COLO668 (cell line): ENCODE results near the gene DRC7.

Experiments
- DNase-seq: peaks from one replicate; lab custom pipeline; 2025; ENCODE audit not compliant: unreplicated experiment; lab: John Stamatoyannopoulos, UW

The DRC7 gene, protein sequence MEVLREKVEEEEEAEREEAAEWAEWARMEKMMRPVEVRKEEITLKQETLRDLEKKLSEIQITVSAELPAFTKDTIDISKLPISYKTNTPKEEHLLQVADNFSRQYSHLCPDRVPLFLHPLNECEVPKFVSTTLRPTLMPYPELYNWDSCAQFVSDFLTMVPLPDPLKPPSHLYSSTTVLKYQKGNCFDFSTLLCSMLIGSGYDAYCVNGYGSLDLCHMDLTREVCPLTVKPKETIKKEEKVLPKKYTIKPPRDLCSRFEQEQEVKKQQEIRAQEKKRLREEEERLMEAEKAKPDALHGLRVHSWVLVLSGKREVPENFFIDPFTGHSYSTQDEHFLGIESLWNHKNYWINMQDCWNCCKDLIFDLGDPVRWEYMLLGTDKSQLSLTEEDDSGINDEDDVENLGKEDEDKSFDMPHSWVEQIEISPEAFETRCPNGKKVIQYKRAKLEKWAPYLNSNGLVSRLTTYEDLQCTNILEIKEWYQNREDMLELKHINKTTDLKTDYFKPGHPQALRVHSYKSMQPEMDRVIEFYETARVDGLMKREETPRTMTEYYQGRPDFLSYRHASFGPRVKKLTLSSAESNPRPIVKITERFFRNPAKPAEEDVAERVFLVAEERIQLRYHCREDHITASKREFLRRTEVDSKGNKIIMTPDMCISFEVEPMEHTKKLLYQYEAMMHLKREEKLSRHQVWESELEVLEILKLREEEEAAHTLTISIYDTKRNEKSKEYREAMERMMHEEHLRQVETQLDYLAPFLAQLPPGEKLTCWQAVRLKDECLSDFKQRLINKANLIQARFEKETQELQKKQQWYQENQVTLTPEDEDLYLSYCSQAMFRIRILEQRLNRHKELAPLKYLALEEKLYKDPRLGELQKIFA

DNA sequence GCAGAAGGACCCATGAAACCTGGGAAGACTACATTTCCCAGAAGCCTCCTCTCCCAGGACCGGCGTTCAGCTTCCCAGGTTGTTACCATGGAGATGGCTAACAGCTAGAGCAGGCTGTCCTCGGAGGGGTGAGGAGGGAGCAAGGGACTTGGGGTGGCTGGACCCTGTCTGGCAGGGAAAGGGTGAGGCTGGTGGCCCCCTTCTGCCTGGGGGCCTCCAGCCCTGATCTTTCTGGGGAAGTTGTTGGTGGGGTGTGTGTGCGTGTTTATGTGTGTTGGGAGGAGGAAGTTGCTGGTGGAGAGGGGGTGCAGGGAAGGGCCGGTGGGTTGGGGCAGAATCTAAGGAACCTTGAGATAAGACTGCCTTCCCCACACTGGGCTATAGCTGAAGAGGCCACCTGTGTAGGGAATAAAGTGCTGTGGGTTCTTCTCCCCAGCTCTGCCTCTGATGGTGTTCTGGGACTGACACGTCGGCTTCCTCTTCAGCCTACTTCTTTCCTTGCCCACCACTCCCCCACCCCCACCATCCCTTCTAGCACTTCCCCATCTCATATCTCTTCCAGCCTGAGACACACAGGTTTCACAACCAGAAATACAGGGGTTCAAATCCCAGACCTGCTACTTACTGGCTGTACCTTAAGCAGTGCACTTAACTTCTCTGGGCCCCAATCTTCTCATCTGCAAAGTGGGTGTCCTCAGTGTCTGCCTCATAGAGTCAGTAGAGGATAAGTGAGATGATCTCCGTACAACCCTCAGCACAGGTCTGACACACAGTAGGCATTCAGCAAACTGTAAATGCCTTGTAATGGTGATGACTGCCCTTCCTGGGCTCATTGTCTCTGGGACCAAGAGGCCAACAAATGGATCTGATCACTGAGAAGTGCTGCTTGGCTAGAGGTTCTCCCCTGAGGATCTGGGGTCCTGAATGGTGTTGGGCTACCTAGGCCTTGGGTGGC lies at the start of gene DRC7:
TSS of gene DRC7 (plus strand) at position 82 of the 955 bp plus-strand sequence. CDS start 3,144 bp downstream, outside the sequence.
- peak; percentile 63 for DNase-seq

DNA sequence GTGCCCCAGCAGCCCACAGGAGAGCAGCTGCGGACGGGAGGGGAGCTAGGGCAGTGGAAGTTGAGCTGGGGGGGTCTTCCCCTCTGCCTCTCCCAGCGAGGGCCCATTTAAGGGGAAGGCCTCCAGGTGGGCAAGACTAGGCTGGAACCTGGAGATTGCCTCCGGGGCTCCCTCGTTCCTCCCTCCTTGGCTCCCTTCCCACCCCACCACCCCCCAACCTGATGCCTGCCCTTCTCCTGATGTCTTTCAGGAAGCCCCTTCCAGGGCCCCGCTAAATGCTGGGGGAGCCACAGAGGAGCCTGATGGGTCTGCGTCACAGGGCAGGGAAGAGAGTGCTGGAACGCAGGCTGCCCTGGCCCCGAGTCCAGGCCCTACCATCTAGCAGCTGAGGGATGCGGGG lies 49.4 kb upstream of the DRC7 start:
- no peak for DNase-seq

DNA sequence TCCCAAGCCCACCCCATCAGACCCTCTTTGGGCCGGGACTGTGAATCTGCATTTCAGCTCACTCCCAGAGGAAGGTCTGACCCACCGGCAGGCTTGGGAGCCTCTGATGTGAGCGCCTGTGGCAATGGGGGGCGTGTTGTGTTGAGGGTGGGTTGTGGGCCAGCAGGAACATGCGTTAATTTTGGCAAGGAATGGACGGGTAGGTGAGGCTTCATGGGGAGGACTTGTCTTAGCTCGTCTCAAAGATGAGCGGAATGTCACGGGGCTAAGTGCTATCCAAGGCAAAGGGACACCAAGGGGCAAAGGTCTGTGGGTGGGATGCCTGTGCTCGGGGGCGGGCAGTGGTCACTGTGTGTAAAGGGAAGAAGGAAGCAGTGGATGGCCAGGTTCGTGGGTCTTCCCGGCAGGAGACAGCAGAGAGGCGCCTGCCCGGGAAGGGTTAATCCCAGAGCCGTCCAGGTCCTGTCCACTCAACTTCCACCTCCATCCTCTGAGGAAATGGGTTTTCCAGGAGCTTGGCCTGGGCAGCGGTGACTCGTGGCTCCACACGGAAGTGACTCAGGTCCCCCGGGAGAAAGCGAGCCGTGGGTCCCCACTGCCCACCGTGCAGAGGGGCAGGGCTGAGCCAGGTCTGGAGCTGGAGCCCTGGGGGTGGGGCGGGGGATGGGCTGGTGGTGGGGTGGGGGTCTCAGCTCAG lies 48.8 kb upstream of the DRC7 start:
- no peak for DNase-seq

DNA sequence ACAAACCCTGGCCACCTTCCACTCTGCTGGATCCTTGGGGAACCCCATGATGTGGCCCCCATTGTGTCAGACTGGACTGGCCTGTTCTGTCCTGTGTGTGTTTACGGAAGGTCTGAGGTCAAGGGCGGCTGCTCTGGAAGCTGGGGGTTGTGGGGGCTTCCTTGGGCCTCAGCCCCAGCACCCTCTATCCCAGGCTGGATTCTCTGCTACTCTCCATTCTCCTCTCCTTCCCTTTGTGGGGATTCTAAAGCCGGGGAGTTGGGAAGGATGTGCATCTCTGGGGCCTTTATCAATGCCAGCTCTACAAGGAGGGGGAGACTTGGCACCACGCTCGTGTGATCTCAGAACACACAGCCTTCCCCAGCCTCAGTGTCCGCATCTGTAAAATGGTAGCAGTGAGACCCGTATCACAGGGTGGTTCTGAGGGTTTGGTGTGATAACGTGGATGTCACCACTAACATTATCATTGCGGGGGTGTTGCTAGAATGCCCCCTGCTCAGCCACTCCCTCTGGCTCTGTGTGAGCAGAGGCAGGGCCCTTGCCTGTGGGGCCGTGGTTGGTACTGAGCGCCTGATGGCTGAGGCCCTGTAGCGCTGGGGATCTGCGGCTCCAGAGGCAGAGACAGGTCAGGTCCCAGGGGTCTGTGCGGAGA lies 48.1 kb upstream of the DRC7 start:
- DNase-seq: no peak

DNA sequence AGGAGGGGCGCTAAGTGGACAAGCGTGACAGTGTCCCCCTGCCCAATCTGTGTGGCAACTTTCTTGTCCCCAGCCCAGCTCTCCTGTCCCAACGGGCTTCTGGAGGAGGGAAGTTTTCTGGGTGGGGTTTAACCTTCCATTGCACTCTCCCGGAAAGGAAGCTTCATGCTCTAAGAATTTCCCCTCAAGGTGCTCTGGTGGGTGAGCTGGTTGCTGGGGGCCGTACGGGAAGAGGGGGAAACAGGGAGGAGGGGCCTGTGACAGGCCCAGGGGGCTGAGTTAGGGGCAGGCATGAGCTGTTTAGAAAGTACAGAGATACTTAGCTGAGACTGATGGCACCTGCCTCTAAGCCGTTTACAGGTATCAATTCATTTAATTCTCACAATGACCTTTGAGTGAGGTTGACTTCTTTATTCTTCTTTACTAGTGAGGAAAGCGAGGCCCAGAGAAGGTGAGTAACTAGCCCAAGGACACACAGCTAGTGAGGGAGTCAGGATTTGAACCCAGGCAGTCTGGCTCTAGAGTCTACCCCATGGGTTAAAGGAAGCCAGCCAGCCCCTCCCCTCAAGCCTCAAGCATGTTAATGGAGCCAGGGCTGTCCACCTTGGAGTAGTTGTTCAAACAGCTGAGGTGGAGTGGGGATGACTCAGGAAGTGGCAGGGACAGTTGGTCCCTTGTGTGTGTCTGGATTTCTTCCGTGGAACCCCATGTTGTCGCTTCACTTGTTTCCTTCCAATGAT lies 47.3 kb upstream of the DRC7 start:
- no peak for DNase-seq

DNA sequence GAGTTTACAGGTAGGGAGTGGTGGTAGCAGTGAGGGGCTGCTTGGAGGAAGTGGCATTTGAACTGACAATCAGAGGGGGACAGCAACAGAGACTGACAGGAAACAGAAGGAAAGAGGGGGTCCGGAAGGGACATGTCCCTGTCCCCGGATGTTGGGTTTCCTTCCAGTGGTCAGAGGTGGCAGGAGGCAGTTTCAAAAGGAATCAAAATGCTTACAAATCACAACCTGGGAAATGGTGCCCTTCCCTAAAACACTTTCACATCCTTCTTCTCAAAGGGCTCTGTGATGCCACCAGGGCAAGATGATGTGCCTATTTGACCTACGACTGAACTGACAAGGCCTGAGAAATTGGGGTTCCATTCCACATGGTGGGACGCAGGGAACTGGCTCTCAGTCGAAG lies 46.5 kb upstream of the DRC7 start:
- DNase-seq: no peak

DNA sequence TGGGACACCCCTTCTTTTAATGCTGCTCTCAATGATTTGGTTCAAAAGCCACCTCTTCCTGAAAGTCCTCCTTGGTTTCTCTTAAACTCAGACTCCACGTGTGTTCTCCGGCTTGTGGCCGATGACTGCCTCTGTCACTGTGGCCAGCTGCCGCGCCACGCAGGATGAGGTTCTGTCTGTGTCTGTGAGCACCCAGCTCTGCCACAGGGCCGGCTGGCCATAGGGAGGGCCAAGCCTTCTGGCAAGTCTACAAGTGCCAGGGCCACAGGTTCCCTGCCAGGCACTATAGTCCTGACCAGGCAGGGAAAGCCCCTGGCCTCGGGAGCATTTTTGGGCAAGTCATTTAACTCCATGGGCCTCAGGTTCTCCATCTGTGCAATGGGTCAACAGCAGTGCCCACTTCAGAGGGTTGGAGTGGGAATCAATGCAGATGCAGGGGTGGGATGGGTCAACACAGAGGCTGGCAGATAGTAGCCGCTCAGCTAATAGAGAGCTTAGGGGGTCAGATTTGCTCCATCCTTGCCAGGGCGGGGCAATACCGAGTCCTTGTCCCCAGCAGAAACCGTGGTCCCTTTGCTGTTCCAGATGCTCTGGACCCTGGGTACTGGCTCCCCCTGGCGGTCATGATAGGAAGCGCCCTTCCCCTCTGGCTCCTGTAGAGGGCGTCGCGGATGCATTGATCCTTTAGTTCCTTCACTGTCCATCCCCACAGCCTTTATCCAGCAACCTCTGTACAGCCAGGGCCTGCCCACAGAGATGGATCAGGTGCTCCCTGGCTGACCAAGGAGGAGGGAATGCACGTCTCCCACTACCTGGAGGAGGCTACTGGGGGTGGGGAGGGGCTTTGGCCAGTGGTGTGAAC lies 45.8 kb upstream of the DRC7 start:
- DNase-seq: peak; percentile 79

DNA sequence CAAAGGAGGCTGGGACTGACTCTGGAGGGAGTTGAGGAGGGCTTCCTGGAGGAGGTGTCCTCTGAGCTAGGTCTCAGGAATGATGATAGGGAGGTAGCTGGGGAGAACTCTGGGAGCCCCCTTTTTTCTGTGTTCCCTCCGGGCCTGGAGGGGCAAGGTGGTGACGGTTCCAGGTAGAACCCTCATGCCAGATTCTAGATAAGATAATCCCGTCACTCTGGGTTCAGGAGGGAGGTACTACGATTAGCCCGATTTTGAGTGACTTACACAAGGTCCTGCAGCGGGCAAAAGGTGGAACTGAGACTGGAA lies 45.2 kb upstream of the DRC7 start:
- no peak for DNase-seq

DNA sequence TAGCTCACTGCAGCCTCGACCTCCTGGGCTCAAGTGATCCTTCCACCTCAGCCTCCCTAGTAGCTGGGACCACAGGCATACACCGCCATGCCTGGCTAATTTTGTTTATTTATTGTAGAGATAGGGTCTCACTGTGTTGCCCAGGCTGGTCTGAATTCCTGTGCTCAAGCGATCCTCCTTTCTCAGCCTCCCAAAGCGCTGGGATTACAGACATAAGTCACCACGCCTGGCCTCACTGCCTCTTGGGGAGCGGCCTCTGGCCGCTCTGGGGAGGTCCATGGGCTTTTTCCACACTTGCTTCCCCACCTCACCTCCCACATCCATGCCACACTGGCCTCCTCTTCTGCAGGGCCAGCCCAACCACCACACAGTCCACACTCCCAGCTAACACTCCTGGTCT lies 44.8 kb upstream of the DRC7 start:
- no peak for DNase-seq

DNA sequence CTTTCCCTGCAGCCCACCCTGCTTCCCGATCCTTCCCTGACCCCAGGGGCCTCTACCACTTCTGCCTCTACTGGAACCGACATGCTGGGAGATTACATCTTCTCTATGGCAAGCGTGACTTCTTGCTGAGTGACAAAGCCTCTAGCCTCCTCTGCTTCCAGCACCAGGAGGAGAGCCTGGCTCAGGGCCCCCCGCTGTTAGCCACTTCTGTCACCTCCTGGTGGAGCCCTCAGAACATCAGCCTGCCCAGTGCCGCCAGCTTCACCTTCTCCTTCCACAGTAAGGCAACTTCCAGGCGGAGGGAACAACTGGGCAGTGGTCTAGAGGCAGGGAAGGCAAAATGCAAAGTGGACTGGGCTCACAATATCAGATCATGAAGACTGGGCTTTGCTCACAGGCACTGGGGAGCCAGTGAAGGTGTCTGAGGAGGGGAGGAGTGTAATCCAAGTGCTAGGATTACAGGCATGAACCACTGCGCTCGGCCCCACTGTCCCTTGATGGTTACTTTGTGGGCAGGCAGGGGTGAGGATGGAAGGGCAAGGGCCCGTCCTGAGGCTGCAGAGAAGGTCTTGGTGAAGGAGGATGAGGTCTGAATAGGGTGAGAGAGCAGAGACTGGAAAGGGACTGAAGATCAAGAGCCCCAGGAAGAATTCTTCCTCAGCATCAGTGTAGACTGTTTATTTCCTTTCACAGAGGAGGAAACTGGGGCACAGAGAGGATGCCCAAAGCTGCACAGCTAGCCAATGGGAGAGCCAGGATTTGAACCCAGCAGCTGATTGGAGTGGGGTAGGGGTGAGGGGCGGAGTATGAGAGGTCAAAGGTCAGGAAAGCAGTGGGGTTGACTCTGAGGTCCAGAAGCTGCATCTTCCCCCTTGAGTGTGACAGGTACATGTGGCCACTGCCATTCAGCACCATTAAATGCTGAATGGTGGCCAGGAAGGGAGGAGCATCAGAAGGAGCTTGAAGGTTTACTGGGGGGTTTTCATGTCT lies 43.0 kb upstream of the DRC7 start:
- no peak for DNase-seq

DNA sequence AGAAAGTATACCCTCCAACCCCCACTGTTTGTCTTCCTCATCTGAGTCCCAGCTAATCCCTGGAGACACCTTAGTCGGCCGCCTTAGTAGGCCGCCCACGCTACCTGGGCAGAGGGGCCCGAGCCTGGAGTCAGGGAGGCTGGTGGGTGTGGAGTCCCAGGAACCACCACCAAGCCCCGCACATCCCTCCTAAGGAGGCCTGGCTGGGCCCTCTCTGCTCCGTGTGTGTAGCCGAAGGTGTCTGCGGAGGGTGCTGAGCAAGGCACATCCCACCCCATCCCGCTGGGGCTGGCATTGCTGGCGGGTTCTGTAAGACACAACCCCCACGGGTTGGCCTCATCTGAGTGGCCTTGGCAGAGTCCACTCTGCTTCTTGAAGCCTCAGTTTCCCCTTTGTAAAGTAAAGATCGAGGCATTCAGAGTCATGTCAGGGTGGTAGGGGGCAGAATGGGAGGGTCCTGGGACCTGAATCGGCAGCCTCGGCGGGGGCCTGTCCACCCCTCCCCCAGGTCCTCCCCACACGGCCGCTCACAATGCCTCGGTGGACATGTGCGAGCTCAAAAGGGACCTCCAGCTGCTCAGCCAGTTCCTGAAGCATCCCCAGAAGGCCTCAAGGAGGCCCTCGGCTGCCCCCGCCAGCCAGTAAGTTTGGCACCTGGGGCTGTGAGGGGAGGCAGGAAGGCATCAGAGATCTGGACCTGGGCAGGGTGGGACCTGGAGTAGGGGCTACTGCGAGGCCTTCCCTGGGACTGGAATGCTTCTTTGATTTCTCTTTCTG lies 41.7 kb upstream of the DRC7 start:
- no peak for DNase-seq

DNA sequence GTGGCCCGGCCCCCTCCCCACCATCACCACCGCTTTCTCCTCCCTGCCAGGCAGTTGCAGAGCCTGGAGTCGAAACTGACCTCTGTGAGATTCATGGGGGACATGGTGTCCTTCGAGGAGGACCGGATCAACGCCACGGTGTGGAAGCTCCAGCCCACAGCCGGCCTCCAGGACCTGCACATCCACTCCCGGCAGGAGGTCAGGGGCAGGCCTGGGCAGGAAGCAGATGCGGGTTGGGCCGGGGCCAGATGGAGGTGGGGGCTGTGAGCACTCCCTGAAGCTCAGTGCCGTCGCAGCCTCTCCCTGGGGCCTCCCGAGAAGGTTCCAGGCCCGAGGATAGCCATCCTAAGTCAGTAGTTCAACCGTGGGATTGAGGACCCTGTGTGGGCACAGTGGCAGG lies 40.7 kb upstream of the DRC7 start:
- no peak for DNase-seq

DNA sequence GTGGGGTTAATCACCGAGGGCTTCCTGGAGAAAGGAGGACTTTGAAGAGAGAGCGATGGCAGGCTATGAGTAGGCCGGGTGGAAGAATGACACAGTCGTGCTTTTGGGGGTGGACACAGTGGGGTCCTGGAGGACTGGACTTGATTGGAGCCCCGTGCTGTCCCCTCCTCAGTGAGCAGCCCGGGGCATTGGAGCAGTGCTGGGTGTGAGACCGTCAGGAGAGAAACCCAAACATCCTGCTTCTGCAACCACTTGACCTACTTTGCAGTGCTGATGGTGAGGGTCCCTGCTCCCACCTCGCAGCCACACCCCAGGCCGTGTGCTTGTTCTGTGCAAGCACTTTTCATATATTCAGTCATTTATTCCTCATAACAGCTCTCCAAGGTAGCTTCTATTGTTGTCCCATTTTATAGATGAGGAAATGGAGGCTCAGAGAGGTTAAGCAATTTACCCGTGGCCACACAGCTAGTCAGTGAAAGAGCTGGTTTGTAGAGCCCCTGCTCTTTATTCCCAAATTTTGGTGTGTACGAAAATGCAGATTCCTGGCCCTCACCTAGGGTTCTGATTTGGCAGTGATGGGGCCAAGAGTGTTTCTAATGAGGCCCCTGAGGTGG lies 38.2 kb upstream of the DRC7 start:
- DNase-seq: no peak

DNA sequence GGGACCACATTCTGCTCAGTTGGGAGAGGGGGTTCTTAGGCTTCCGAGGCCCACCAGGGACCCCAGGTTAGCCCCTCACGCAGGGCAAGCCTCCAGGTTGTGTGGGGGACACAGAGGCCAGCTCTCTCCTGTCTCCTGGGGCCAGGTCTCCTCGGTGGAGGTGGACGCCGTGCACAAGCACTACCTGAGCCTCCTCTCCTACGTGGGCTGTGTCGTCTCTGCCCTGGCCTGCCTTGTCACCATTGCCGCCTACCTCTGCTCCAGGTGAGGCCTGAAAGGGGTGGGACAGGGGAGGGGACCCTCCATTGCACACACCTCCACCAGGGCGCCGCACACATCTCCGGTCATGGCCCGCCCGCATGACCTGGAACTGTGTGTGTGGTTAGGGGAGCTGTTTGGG lies 37.4 kb upstream of the DRC7 start:
- DNase-seq: no peak

DNA sequence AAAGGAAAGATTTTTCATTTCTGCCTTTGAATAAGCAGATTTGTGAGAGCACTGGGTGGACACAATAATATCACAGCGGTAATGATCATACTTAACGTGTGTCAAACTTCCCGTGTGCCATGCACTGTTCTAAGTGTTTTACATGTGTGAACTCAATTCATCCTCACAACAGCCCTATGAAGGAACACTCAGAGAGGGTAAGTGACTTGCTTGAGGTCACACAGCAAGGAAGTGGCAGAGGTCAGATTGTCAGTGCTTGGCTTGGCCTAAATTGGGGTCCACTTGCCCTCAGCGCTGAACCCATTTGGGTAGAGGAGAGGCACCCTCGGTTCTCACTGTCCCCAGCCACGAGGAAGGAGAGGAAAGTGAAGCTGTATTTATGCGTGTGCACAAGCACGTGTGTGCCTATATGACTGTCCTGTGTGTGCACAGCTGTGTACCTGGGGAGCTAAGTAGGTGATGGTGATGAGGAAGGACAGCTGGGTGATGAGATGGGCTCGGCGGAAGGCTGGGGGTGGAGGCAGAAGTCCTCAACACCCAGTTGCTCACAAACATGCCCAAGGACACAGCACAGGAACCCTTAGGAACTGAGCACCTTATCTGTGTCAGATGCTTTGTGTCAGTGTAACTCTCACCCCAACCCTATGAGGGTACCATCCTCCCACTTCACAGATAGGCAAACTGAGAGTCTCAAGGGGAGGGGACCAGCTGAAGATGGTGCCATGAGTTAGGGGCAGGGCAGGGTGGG lies 36.3 kb upstream of the DRC7 start:
- DNase-seq: no peak
